Osteoblast (primary cell): ENCODE results near the gene SENP8. TPM values are rescaled to one million over a fixed set of nuclear protein-coding genes. Genes with fewer than 3 reads are reported as not detected.
A peak's percentile ranks its signal among the peaks of the same experiment; 100 is the strongest.

ENCODE experiments used
- DNase-seq: peaks from one replicate; pipeline ENCODE4 v3.0.0; 2011; ENCODE audit warnings: low spot score, mixed read lengths; ENCODE audit not compliant: insufficient read length; ENCODE audit errors: missing footprints
- H2AFZ ChIP-seq: 2 replicates; pipeline ENCODE4 v1.6.0; 2011; ENCODE audit warnings: mild to moderate bottlenecking, low read length
- H3K27ac ChIP-seq: 2 replicates; pipeline ENCODE4 v1.5.1; 2011; ENCODE audit warnings: mild to moderate bottlenecking, low read depth, low read length, moderate library complexity
- H3K27me3 ChIP-seq: 2 replicates; pipeline ENCODE4 v1.6.0; 2012; ENCODE audit warnings: mild to moderate bottlenecking, control low read depth, inconsistent platforms, low read length, moderate library complexity; ENCODE audit not compliant: insufficient read depth
- H3K36me3 ChIP-seq: 2 replicates; pipeline ENCODE4 v1.5.1; 2011; ENCODE audit warnings: mild to moderate bottlenecking, low read length, control low read depth, moderate library complexity; ENCODE audit not compliant: insufficient read depth
- H3K4me1 ChIP-seq: 2 replicates; pipeline ENCODE4 v1.5.1; 2011; ENCODE audit warnings: mild to moderate bottlenecking, low read length, control low read depth, moderate library complexity; ENCODE audit not compliant: insufficient read depth
- H3K4me2 ChIP-seq: 2 replicates; pipeline ENCODE4 v1.6.0; 2011; ENCODE audit warnings: mild to moderate bottlenecking, low read length; ENCODE audit not compliant: insufficient read depth
- H3K4me3 ChIP-seq: fragments of 200-600 bp; sonication (generic); 3 replicates; pipeline ENCODE4 v1.5.1; 2012; ENCODE audit warnings: mild to moderate bottlenecking, low read length, inconsistent platforms; ENCODE audit not compliant: insufficient read depth
- H3K79me2 ChIP-seq: 2 replicates; pipeline ENCODE4 v1.6.0; 2012; ENCODE audit warnings: mild to moderate bottlenecking, low read length, control low read depth, inconsistent platforms; ENCODE audit not compliant: insufficient read depth
- H3K9me3 ChIP-seq: 2 replicates; pipeline ENCODE4 v1.5.1; 2011; ENCODE audit warnings: low read depth, low read length, control low read depth
- H4K20me1 ChIP-seq: 2 replicates; pipeline ENCODE4 v1.6.0; 2012; ENCODE audit warnings: mild to moderate bottlenecking, low read length, control low read depth; ENCODE audit not compliant: insufficient read depth
- CTCF ChIP-seq: IDR thresholded peaks from 2 replicates; pipeline ENCODE4 v1.5.1; 2011; ENCODE audit warnings: mild to moderate bottlenecking, low read depth, low read length, moderate library complexity; ENCODE audit errors: extremely low read depth
- total RNA-seq: library from RNA; depleted of rRNA; stranded (reverse); fragments of >200 nt; gene quantifications from 2 replicates; pipeline ENCODE4 v1.2.3, GENCODE V29; 2012

Gene SENP8
- total RNA-seq, 1 donor: 2.5 TPM

DNA sequence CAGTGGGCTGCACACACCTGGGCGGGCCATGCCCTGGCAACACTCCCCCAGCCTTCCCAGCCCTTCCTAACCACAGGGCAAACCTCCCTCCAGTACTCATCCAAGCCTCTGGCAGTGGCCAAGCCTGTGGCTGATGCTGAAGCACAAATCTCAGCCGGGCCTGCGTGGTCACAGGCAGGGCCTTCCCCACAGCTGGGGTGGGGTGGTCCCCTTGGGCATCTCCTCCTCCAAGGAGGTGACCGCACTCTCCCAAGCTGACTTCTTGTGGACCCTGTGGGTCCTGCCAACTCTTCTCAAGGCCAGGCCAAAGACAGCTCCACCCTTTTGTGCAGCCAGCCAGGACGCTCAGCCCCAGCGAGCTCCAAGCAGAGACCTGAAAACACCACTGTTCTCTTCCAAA lies 58.0 kb downstream of the SENP8 start:
- Histone ChIP-seq H3K27me3 (peaks cover 31% of the 10 kb centered on the region), H2AFZ (no peak overlapping the region), H3K79me2 (no peaks in the 10 kb centered on the region), H3K36me3 (no peaks in the 10 kb centered on the region), H3K4me3 (no peak overlapping the region), H3K4me2 (no peak overlapping the region), H3K9me3 (no peaks in the 10 kb centered on the region), H4K20me1 (no peaks in the 10 kb centered on the region), H3K27ac (no peak overlapping the region), H3K4me1 (no peaks in the 10 kb centered on the region)
- DNase-seq: peak; percentile 69
- TF ChIP-seq CTCF: no peak

- no peak overlapping the region for H2AFZ ChIP-seq
- H4K20me1 ChIP-seq: no peaks in the 10 kb centered on the region
- TF ChIP-seq CTCF: no peak
- H3K9me3 ChIP-seq: no peaks in the 10 kb centered on the region
- no peaks in the 10 kb centered on the region for H3K36me3 ChIP-seq
- H3K4me2 ChIP-seq: no peak overlapping the region
- no peak overlapping the region for H3K4me3 ChIP-seq
- H3K4me1 ChIP-seq: no peaks in the 10 kb centered on the region
- H3K79me2 ChIP-seq: no peaks in the 10 kb centered on the region
- DNase-seq: no peak
- H3K27ac ChIP-seq: no peak overlapping the region
- peaks cover 31% of the 10 kb centered on the region for H3K27me3 ChIP-seq
Measured at GRCh38 chr15:72176743-72177142, 58.5 kb downstream of the SENP8 start.

DNA sequence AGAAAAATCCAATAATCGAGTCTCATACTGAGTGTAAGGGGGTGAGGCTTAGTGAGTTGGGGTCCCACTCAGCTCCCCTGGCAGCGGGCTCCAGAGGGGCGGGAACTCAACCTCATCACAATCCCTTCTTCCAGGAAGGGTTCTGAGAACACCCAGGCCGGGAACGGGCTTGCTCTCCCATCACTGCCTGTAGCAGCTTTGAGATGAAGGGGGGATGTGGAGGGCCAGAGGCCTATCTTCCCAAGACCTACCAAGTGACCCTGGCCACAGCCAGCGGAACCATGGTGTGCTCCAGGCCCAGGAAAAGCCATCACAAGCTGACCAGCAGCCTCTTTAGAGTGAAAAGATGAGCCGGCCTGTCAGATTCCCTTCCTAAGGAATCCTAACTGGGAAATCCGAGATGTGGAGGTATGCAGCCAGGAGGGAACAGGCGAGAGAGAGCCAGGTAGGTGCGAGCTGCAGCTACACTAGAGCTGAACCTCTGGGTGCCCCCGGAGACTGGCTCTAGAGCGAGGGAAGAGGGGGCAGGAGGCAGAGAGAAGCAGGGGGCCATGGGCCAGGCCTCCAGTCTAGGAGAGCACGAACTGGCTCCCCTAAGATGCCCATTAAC lies 60.9 kb downstream of the SENP8 start:
- H3K79me2 ChIP-seq: no peaks in the 10 kb centered on the region
- H3K36me3 ChIP-seq: no peaks in the 10 kb centered on the region
- H3K4me3 ChIP-seq: no peak overlapping the region
- H3K9me3 ChIP-seq: no peaks in the 10 kb centered on the region
- H4K20me1 ChIP-seq: no peaks in the 10 kb centered on the region
- DNase-seq: peak; percentile 22
- no peak for TF ChIP-seq CTCF
- H3K4me2 ChIP-seq: no peak overlapping the region
- peaks cover 29% of the 10 kb centered on the region for H3K27me3 ChIP-seq
- H3K27ac ChIP-seq: no peak overlapping the region
- peaks cover 4% of the 10 kb centered on the region for H3K4me1 ChIP-seq
- H2AFZ ChIP-seq: no peak overlapping the region

DNA sequence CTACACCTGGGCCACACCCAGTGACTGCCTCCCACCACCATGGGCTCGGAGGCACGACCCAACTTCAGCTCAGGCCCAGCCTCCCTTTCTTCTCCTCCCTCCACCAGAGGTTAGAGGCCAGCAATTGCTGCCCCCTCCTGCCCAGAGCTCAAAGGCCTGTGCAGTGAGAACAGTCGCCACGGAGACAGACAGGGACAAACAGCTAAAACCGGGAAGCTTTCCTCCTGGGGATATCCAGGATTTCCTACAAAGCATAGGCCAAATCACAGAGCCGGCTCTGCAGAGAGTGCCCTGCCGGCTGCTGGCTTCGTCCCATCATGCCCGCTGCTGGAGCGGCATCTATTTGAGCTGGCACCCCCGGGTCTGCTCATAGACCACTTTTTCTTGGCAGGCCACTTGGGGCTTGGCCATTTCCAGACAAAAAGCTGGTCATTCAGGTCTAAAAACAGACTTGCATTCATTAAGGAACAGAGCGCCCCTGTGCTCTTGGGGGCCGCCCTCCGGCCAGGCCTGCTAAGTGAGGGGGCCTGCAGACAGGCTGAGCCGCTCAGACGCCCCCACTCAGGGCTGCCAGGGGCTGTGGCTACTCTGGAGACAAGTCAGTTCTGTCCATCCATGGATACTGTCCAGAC lies 61.9 kb downstream of the SENP8 start:
- no peaks in the 10 kb centered on the region for H4K20me1 ChIP-seq
- H3K4me1 ChIP-seq: peaks cover 4% of the 10 kb centered on the region
- no peaks in the 10 kb centered on the region for H3K79me2 ChIP-seq
- no peaks in the 10 kb centered on the region for H3K9me3 ChIP-seq
- H3K36me3 ChIP-seq: no peaks in the 10 kb centered on the region
- H2AFZ ChIP-seq: peak overlapping the region; percentile 20
- DNase-seq: peak; percentile 69
- H3K27me3 ChIP-seq: peaks cover 31% of the 10 kb centered on the region
- H3K4me3 ChIP-seq: no peak overlapping the region
- no peak overlapping the region for H3K27ac ChIP-seq
- no peak overlapping the region for H3K4me2 ChIP-seq
- TF ChIP-seq CTCF: no peak
